IPS-18c (cell line): ENCODE measurements around the gene IQCC.
A peak's percentile ranks its signal among the peaks of the same experiment; 100 is the strongest.

Experiments used
- H3K4me3 ChIP-seq: 2 replicates; pipeline ENCODE4 v1.7.0; 2013; ENCODE audit warnings: low read depth, mild to moderate bottlenecking, low read length, moderate library complexity; ENCODE audit not compliant: insufficient read depth
- H3K9me3 ChIP-seq: one replicate; pipeline ENCODE4 v1.6.1; 2013; ENCODE audit warnings: mild to moderate bottlenecking, low read length, moderate library complexity; ENCODE audit not compliant: control insufficient read depth, insufficient read depth

Gene IQCC

DNA sequence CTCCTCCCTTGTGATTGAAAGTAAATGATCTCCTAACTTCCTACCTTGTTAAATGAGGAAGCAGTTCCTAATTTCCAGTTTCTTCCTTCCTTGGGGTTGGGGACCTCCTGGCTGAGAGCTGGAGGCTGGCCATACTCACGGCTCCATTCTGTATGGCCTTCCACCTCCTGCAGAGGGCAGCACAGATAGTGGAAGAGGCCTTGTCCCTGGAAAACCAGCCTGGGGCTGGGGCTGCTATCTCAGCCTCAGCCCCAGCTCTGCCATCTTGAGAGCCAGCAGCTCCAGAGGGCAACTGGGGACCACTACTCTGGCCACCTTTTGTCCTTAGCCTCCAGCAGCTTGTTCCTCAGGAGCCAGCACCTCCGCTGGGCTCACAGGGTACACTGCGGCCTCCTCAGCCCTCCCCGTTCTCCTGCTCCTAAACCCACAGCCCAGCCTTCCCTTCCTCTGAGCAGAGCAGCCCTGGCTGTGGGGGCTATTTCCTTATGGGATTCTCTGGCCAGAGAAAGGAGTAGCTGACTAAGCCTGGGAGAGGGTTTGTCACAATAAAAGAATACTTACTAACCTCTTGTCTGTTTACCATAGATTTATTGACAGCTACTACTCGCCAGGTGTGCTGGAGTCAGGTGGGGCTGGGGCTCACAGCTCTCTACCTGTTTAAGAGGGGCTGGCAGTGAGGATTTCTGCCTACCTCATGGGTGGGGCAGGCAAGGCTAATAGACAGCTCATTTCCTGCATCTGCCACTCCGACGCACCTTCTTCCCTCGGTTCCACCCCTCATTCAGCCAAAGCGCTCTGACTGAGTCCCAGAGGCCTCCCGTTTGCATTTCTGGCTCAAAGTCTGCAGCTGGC is 10.4 kb downstream of the IQCC start:
- Histone ChIP-seq H3K4me3 (no peak overlapping the region), H3K9me3 (no peaks in the 10 kb centered on the region)

DNA sequence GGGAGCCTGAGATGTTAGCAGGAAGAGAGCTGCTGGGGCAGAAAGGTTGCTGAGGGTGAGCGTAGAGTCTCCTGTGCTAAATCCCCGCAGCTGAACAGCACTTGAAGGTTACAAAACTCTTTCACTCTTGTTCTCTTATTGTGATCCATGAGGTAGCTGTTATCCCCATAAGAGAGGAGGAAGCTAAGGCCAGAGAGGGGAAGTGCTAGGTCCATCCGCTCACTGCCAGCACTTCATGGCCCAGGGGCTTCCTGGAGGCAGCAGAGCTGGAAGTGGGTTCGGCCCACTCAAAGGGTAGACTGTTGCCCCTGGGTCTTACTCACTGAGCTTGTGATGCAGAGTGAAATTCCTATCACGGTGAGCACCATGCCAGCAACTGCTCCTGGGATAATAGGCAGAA is 11.1 kb downstream of the IQCC start:
- H3K4me3 ChIP-seq, result no peak overlapping the region
- H3K9me3 ChIP-seq, result no peaks in the 10 kb centered on the region

GRCh38 chr1:32219022-32219421 is 13.6 kb downstream of the IQCC start:
- no peak overlapping the region for H3K4me3 ChIP-seq
- H3K9me3 ChIP-seq, result no peaks in the 10 kb centered on the region

GRCh38 chr1:32220746-32221580 is 15.5 kb downstream of the IQCC start:
- Histone ChIP-seq H3K4me3 (peak overlapping the region; percentile 96), H3K9me3 (no peaks in the 10 kb centered on the region)

DNA sequence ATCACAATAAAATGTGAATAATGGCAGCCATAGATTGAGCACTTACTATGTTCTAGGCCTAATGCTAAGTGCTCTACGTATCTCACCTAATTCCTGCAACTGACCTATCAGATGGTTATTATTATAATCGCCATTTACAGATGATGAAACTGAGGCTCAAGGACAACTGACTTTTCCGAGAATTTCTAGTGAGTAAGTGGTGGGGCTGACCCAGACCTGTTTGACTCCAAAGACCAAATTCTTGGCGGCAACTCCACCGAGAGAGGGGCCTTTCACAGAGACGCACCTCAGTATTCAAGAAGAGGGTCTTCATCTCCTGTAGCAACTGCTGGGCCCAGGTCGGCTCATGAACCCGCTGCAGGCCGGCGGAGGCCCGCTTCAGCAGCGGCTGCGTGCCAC is 16.1 kb downstream of the IQCC start:
- H3K9me3 ChIP-seq, result no peaks in the 10 kb centered on the region
- peak overlapping the region; percentile 96 for H3K4me3 ChIP-seq

DNA sequence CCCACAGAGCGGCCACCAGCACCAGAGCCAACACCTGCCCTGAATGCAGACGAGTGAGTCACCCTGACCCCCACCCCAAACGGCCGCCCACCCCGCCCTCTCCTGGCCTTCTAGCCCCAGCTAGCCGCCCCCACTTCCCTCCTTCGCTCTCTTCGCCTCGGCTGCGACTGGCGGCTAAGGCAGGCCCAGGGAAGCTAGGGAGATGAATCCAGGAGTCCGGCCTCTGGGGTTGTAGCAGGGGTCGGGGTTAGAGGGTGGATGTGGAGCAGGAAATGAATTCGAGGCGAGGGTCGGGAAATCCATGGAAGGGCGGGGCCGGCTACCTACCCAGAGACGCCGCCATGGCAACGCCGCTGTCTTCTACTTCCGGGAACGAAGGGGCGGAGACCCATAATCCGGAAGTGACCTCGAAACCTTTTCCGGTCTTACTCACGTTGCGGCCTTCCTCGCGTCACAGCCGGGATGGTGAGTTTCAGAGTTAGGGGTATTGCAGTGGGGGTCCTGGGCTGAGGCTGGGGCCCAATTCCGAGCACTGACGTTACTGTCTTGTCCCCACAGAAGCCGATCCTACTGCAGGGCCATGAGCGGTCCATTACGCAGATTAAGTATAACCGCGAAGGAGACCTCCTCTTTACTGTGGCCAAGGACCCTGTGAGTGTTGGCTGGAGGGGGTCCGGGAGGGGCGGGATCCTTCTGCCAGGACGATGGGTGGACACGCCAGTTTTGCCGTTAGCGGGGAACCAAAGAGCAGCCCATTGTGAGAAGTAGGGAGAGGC is 16.7 kb downstream of the IQCC start, which contains the start of the genes EIF3I and TMEM234:
Gene EIF3I, plus strand, starts transcription at position 428 of the 776 bp plus-strand sequence. Its CDS starts 35 bp downstream, at position 463.
Gene TMEM234, minus strand, starts transcription at position 374 of the 776 bp plus-strand sequence. Its CDS starts 31 bp downstream, at position 343.
- peak within 1 kb of the TSS; percentile 96 for H3K4me3 ChIP-seq
- no peaks in the 10 kb centered on the region for H3K9me3 ChIP-seq

DNA sequence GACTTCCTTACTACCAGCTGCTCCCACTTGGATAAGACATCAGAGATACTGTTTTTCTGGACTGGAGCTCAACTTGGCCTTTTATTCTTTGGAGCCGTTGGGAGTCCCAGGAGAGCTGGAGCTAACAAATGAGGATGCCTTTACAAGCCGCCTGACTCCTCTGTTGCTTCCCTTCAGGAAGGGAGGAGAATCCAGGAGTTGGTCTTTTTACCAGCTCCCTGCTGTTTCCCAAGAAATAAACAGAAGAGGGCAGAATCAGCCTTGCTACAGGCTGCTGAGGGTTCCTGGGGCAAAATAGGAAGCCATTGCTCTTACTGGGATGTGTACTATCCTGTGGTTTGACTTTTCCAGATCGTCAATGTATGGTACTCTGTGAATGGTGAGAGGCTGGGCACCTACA is 18.2 kb downstream of the IQCC start:
- no peak overlapping the region for H3K4me3 ChIP-seq
- no peaks in the 10 kb centered on the region for H3K9me3 ChIP-seq

DNA sequence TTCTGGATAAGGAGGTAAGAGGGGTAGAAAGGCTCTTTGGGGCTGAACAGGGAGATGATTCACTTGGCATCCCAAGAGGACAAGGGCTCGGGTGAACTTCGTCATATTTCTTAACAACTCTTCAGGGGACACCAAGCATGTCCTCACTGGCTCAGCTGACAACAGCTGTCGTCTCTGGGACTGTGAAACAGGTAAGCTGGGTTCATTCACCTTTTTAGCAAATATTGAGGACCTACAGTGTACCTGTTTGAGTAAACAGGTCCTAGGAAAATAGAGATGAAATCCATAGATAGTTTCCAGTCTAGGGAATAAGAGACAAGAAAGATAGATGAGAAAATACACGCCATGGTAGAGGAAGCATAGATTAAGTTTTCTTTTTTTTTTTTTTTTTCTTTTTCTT is 18.8 kb downstream of the IQCC start:
- Histone ChIP-seq H3K9me3 (no peaks in the 10 kb centered on the region), H3K4me3 (no peak overlapping the region)

- no peak overlapping the region for H3K4me3 ChIP-seq
- H3K9me3 ChIP-seq, result no peaks in the 10 kb centered on the region
Measured at GRCh38 chr1:32228771-32229170, 23.3 kb downstream of the IQCC start.

DNA sequence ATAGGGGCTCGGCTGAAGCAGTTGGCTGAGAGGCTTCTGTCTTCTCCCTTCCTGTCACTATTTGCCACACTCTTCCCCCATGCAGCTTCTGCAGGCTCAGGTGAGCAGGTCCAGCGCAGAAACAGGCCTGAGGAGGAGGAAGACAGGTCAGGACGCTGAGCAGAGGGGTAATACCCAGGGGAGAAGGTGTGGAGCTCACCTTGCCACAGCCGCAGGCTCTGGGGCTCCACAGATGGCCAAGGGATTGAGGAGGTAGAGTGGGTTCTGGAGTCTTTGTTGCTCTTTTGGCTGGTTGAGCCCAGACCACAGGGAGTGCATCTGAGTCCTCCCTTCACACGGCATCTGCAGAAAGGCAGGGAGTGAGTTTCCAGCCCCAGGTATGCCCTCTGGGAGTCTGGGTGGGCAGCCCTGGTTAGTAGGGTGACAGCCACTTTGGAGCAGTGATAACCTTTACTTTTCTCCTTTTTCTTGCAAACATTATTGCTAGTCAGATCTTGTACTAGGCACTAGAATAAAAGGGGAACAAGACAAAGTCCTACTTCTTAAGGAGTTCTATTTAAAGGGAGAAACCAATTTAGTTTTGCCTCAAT is 26.5 kb downstream of the IQCC start:
- H3K4me3 ChIP-seq, result no peak overlapping the region
- no peaks in the 10 kb centered on the region for H3K9me3 ChIP-seq

- H3K4me3 ChIP-seq, result no peak overlapping the region
- H3K9me3 ChIP-seq, result no peaks in the 10 kb centered on the region
Measured at GRCh38 chr1:32232558-32233304, 27.3 kb downstream of the IQCC start.

DNA sequence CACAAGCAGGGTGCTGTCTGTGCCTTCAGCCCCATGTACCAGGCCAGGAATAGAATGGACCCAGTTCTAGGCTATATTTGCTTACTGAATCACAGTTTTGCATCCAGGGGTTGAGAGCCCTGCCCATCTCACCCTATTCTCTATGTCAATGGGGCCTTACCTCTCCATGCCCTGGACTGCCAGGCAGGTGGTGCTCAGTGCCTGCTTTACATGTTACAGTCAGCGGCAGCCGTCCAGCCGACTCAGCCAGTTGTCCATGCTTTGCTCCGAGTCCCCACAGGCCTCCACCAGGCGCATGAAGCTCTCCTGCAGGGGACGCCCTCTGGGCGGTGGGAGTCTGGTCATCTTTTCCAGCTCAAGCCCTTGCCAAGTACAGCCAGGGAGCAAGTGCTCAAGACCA is 29.3 kb downstream of the IQCC start:
- Histone ChIP-seq H3K9me3 (peaks cover 2% of the 10 kb centered on the region), H3K4me3 (no peak overlapping the region)

DNA sequence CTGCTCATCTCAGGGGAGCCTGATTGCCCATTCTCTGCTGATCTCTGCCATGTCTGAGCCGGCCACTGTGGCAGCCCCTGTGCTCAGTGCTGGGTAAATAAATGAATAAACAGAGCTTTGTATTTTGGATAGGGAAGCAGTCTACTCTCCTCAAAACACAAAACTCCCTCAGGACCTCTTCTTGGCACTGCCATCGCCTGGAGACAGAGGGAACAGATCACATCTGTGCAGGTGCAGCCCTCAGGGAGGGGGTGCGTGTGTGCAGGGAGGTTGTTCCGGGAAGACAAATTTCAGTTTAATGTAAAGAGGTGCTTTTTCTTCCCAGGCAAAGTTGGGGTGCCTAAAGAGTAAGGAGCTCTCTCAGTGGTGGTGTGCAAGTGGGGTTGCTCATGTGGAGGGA is 33.9 kb downstream of the IQCC start:
- H3K4me3 ChIP-seq, result peak overlapping the region; percentile 87
- H3K9me3 ChIP-seq, result peaks cover 2% of the 10 kb centered on the region

DNA sequence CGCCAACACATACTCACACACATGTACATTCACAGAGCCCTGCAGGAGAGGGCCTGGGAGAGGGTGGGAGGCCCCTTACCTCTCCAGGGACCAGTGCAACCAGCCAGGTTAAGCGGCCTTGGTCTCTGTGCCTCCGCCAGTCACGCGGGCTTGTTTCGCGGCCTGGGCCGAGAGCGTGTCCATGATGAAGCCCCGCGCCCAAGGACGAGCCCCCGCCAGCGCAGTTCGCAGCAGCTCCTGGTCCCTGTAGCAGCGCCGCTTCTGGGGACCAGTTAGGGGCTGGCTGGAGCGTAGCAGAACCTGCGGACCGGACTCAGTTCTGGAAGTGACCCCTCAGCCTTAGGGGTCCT is 34.3 kb downstream of the IQCC start:
- Histone ChIP-seq H3K9me3 (peaks cover 2% of the 10 kb centered on the region), H3K4me3 (peak overlapping the region; percentile 87)

GRCh38 chr1:32240140-32240951 is 34.9 kb downstream of the IQCC start:
- Histone ChIP-seq H3K4me3 (peak overlapping the region; percentile 87), H3K9me3 (peaks cover 2% of the 10 kb centered on the region)
